Breast epithelium (tissue), 3 donors: ENCODE data around the gene STAT1.

ENCODE experiments used
- POLR2A ChIP-seq: fragments of 450-650 bp; IDR thresholded peaks from one replicate; pipeline ENCODE4 v1.6.1; 2016; ENCODE audit warnings: antibody characterized with exemption, mild to moderate bottlenecking, moderate library complexity
- POLR2AphosphoS5 ChIP-seq, 3 donors: sonication (generic); formaldehyde crosslinking; IDR thresholded peaks; one replicate each; pipeline ENCODE4 v1.6.1; 2017; ENCODE audit warnings: antibody characterized with exemption in 3 of 3
- TF ChIP-seq, protein P1 (sequence below), 3 donors: fragments of 450-650 bp; IDR thresholded peaks; one replicate each; pipeline ENCODE4 v1.5.1; 2016 to 2017; ENCODE audit warnings: antibody characterized with exemption in 3 of 3, mild to moderate bottlenecking in 3 of 3, moderate library complexity in 3 of 3

DNA sequence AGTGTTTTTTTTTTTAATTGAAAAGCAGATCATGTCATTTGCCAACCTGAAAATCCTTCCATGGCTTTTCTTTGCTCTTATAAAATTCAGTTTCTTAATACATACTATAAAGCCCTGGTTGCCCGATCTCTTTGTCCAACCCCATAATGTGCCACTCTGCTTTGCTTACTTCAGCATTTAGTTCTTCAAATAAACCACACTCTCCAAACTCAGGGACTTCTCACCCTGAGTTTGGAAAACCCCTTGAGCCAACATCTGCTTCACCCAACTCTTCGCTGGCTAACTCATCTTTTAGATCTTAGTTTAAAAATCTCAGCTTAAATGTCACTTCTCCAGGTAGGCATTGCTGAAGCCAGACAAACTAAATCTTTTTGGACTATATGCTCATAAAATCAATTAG lies 1.3 kb upstream of the STAT1 start:
- TF ChIP-seq, protein P1, sequence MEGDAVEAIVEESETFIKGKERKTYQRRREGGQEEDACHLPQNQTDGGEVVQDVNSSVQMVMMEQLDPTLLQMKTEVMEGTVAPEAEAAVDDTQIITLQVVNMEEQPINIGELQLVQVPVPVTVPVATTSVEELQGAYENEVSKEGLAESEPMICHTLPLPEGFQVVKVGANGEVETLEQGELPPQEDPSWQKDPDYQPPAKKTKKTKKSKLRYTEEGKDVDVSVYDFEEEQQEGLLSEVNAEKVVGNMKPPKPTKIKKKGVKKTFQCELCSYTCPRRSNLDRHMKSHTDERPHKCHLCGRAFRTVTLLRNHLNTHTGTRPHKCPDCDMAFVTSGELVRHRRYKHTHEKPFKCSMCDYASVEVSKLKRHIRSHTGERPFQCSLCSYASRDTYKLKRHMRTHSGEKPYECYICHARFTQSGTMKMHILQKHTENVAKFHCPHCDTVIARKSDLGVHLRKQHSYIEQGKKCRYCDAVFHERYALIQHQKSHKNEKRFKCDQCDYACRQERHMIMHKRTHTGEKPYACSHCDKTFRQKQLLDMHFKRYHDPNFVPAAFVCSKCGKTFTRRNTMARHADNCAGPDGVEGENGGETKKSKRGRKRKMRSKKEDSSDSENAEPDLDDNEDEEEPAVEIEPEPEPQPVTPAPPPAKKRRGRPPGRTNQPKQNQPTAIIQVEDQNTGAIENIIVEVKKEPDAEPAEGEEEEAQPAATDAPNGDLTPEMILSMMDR (IDR thresholded peaks at IDR 0.05), result no peak
- TF ChIP-seq POLR2A (no peak), POLR2AphosphoS5 (IDR thresholded peaks at IDR 0.05) (no peak)
